Osteoblast (primary cell): ENCODE measurements around the gene PIEZO2. TPM values are rescaled to one million over a fixed set of nuclear protein-coding genes. Genes with fewer than 3 reads are reported as not detected.

ENCODE experiments used
- DNase-seq: peaks from one replicate; pipeline ENCODE4 v3.0.0; 2011; ENCODE audit warnings: low spot score, mixed read lengths; ENCODE audit not compliant: insufficient read length; ENCODE audit errors: missing footprints
- H2AFZ ChIP-seq: 2 replicates; pipeline ENCODE4 v1.6.0; 2011; ENCODE audit warnings: mild to moderate bottlenecking, low read length
- H3K27ac ChIP-seq: 2 replicates; pipeline ENCODE4 v1.5.1; 2011; ENCODE audit warnings: mild to moderate bottlenecking, low read depth, low read length, moderate library complexity
- H3K27me3 ChIP-seq: 2 replicates; pipeline ENCODE4 v1.6.0; 2012; ENCODE audit warnings: mild to moderate bottlenecking, control low read depth, inconsistent platforms, low read length, moderate library complexity; ENCODE audit not compliant: insufficient read depth
- H3K36me3 ChIP-seq: 2 replicates; pipeline ENCODE4 v1.5.1; 2011; ENCODE audit warnings: mild to moderate bottlenecking, low read length, control low read depth, moderate library complexity; ENCODE audit not compliant: insufficient read depth
- H3K4me1 ChIP-seq: 2 replicates; pipeline ENCODE4 v1.5.1; 2011; ENCODE audit warnings: mild to moderate bottlenecking, low read length, control low read depth, moderate library complexity; ENCODE audit not compliant: insufficient read depth
- H3K4me2 ChIP-seq: 2 replicates; pipeline ENCODE4 v1.6.0; 2011; ENCODE audit warnings: mild to moderate bottlenecking, low read length; ENCODE audit not compliant: insufficient read depth
- H3K4me3 ChIP-seq: fragments of 200-600 bp; sonication (generic); 3 replicates; pipeline ENCODE4 v1.5.1; 2012; ENCODE audit warnings: mild to moderate bottlenecking, low read length, inconsistent platforms; ENCODE audit not compliant: insufficient read depth
- H3K79me2 ChIP-seq: 2 replicates; pipeline ENCODE4 v1.6.0; 2012; ENCODE audit warnings: mild to moderate bottlenecking, low read length, control low read depth, inconsistent platforms; ENCODE audit not compliant: insufficient read depth
- H3K9me3 ChIP-seq: 2 replicates; pipeline ENCODE4 v1.5.1; 2011; ENCODE audit warnings: low read depth, low read length, control low read depth
- H4K20me1 ChIP-seq: 2 replicates; pipeline ENCODE4 v1.6.0; 2012; ENCODE audit warnings: mild to moderate bottlenecking, low read length, control low read depth; ENCODE audit not compliant: insufficient read depth
- CTCF ChIP-seq: IDR thresholded peaks from 2 replicates; pipeline ENCODE4 v1.5.1; 2011; ENCODE audit warnings: mild to moderate bottlenecking, low read depth, low read length, moderate library complexity; ENCODE audit errors: extremely low read depth
- total RNA-seq: library from RNA; depleted of rRNA; stranded (reverse); fragments of >200 nt; gene quantifications from 2 replicates; pipeline ENCODE4 v1.2.3, GENCODE V29; 2012

The PIEZO2 gene
- total RNA-seq, 1 donor: 46.7 TPM

DNA sequence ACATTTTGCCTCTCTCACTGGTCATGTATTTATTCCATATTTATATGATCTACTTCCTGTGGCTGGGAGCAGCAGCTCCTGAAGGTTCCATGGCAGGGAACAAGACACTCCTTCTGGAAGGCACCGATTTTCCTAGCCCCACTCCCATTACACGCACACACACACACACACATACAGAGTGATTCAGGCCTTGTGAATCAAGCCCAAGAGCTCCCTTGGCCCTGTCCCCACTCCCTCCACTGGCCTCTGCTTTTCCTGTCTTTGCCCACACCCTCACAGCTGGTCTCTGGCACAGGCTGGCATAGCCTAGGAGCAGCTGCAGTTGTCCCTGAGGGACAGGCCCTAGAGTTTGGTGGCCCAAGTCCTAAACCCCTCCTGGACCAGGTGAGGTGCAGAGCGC is 421.9 kb downstream of the PIEZO2 start:
- DNase-seq: peak; percentile 59
- H2AFZ ChIP-seq: no peak overlapping the region
- H3K27ac ChIP-seq: no peak overlapping the region
- no peak overlapping the region for H3K4me3 ChIP-seq
- H3K4me2 ChIP-seq: no peak overlapping the region
- TF ChIP-seq CTCF: no peak
- H4K20me1 ChIP-seq: no peaks in the 10 kb centered on the region
- H3K79me2 ChIP-seq: no peaks in the 10 kb centered on the region
- H3K36me3 ChIP-seq: no peaks in the 10 kb centered on the region
- no peaks in the 10 kb centered on the region for H3K27me3 ChIP-seq
- no peaks in the 10 kb centered on the region for H3K9me3 ChIP-seq
- H3K4me1 ChIP-seq: no peaks in the 10 kb centered on the region

GRCh38 chr18:10726198-10727068 is 422.9 kb downstream of the PIEZO2 start:
- TF ChIP-seq CTCF: no peak
- Histone ChIP-seq H3K36me3 (no peaks in the 10 kb centered on the region), H3K27ac (no peak overlapping the region), H3K27me3 (no peaks in the 10 kb centered on the region), H3K4me2 (no peak overlapping the region), H3K4me1 (no peaks in the 10 kb centered on the region), H3K4me3 (no peak overlapping the region), H2AFZ (no peak overlapping the region), H3K9me3 (no peaks in the 10 kb centered on the region), H4K20me1 (no peaks in the 10 kb centered on the region), H3K79me2 (no peaks in the 10 kb centered on the region)
- DNase-seq: peak; percentile 57

DNA sequence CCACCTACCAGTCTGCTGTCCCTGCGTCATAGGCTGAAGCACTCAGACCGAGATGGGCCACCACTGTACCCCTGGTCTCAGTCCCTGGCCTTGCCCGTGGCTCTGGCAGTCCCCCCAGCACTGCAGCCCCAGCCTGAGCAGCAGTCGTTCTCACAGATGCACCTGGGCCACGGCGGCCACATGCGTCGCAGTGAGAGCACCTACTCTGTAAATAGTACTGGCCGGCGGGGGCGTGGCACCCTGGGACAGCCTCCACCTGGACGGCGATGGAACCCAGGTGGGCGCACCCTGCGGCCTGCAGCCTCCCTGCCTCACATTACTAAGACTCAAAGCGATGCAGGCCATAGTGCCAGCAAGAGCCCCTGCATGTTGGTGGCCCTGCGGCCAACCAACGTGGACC is 424.7 kb downstream of the PIEZO2 start:
- Histone ChIP-seq H3K27me3 (no peaks in the 10 kb centered on the region), H3K79me2 (no peaks in the 10 kb centered on the region), H3K9me3 (no peaks in the 10 kb centered on the region), H3K4me2 (no peak overlapping the region), H2AFZ (no peak overlapping the region), H3K27ac (no peak overlapping the region), H3K4me3 (no peak overlapping the region), H4K20me1 (no peaks in the 10 kb centered on the region), H3K36me3 (no peaks in the 10 kb centered on the region), H3K4me1 (no peaks in the 10 kb centered on the region)
- DNase-seq: no peak
- no peak for TF ChIP-seq CTCF

DNA sequence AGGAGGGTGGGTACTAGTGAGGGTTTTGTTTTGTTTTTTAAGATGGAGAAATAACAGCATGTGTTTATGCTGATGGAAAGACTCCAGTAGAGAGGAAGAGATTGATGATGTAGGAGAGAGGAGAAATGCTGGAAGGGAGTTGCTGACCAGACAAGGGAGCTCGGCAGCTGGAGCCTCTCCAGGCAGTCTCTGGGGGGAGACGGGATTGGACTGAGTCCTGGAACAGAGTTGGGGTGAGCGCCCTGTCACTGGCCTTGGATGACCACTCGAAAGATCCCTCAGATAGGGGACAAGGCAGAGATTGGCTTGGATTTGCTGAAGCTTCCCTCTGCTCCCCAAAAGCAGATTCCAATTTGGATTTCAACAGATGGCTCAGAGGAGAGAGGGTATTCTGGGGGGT is 425.9 kb downstream of the PIEZO2 start:
- no peak overlapping the region for H3K4me3 ChIP-seq
- H3K27me3 ChIP-seq: no peaks in the 10 kb centered on the region
- TF ChIP-seq CTCF: no peak
- no peaks in the 10 kb centered on the region for H3K36me3 ChIP-seq
- H4K20me1 ChIP-seq: no peaks in the 10 kb centered on the region
- no peaks in the 10 kb centered on the region for H3K4me1 ChIP-seq
- no peaks in the 10 kb centered on the region for H3K9me3 ChIP-seq
- DNase-seq: no peak
- H2AFZ ChIP-seq: no peak overlapping the region
- no peak overlapping the region for H3K4me2 ChIP-seq
- H3K27ac ChIP-seq: no peak overlapping the region
- no peaks in the 10 kb centered on the region for H3K79me2 ChIP-seq
